Heart right ventricle (tissue), 16 donors: ENCODE measurements around the gene ATL1. TPM values are rescaled to one million over a fixed set of nuclear protein-coding genes. Genes with fewer than 3 reads are reported as not detected.

Source experiments
- ATAC-seq, 8 donors: fragments of 200-7000 bp; cut with Tn5 transposase; one replicate each; pipeline ENCODE4 v1.9.1; 2020; ENCODE audit warnings: mild to moderate bottlenecking in 8 of 8, moderate library complexity in 8 of 8, moderate number of reproducible peaks in 1 of 8
- DNase-seq, 2 donors: peaks; one replicate each; pipeline ENCODE4 v3.0.0-alpha.2; 2020
- H3K27ac ChIP-seq, 10 donors: fragments of 200-600 bp; sonication (generic) in 2 of 10; one replicate each; pipeline versions ENCODE4 v1.5.0 to v1.8.0; 2020 to 2022; ENCODE audit warnings: mild to moderate bottlenecking in 3 of 10
- H3K27me3 ChIP-seq, 7 donors: fragments of 200-600 bp; one replicate each; pipeline ENCODE4 v1.8.0; 2021 to 2022; ENCODE audit warnings: mild to moderate bottlenecking in 2 of 7
- H3K36me3 ChIP-seq, 9 donors: fragments of 200-600 bp; sonication (generic) in 1 of 9; one replicate each; pipeline versions ENCODE4 v1.5.0 to v1.8.0; 2020 to 2022; ENCODE audit warnings: mild to moderate bottlenecking in 2 of 9
- H3K4me1 ChIP-seq, 9 donors: fragments of 200-600 bp; sonication (generic) in 1 of 9; one replicate each; pipeline versions ENCODE4 v1.5.0 to v1.8.0; 2020 to 2022; ENCODE audit warnings: mild to moderate bottlenecking in 4 of 9
- H3K4me3 ChIP-seq, 10 donors: fragments of 200-600 bp; sonication (generic) in 2 of 10; one replicate each; pipeline versions ENCODE4 v1.5.0 to v1.8.0; 2020 to 2022; ENCODE audit warnings: mild to moderate bottlenecking in 7 of 10, moderate library complexity in 2 of 10
- H3K9me3 ChIP-seq, 11 donors: fragments of 200-600 bp in 10 of 11; sonication (generic) in 2 of 11; one replicate each; pipeline versions ENCODE4 v1.5.0 to v1.8.0; 2013 to 2022; ENCODE audit warnings: mild to moderate bottlenecking in 2 of 11, control low read depth in 1 of 11, moderate library complexity in 1 of 11
- CTCF ChIP-seq, 9 donors: fragments of 200-600 bp; sonication (generic) in 2 of 9; IDR thresholded peaks; one replicate each; pipeline versions ENCODE4 v1.5.0 to v1.8.0; 2021 to 2022; ENCODE audit warnings: antibody characterized with exemption in 9 of 9, mild to moderate bottlenecking in 5 of 9, moderate library complexity in 1 of 9
- WGBS, 2 donors: extraction: QIAGEN DNeasy Blood & Tissue Kit; methylation state at CpG; one replicate each; pipeline ENCODE4 v1.1.7; 2013; ENCODE audit warnings: inconsistent platforms in 1 of 2; 5-methylcytosine and 5-hydroxymethylcytosine counted together
- intact Hi-C, 10 donors: fragments of 100-400 bp; cut with DNase I; formaldehyde crosslinking; loops; one replicate each; pipeline versions ENCODE4 v1.11.1 to v1.14.2; 2022
- polyA plus RNA-seq, 2 donors: library from polyadenylated mRNA; stranded (reverse); fragments of 200-250 nt; gene quantifications; one replicate each; pipeline ENCODE4 v1.2.3, GENCODE V29; 2013
- total RNA-seq, 10 donors: library from RNA; stranded (reverse); fragmentation: NEBNext Ultra II Directional in 3 of 10; extraction: Animal tissue kit (Norgen Biotek cat#: 25700) in 3 of 10; gene quantifications; one replicate each; pipeline versions ENCODE4 v1.2.1 to v1.2.4, GENCODE V29; 2021 to 2023
- donor health status: Arrhythmogenic right ventricular cardiomyopathy.
- donor health status: ischemic (EF 13 %, LVEDD 7.1; RV severe dilation, severe dysfunction).
- donor health status: healthy with polysubstance abuse.
- donor health status: DM: no; HTN: yes; CAD: no.
- donor health status: DM: no; HTN: no; CAD: no.
- donor health status: ischemic (EF 25% LVEDD 6.9; RV normal size, moderate dysfunction).
- donor health status: ischemic (EF 25% LVEDD 5.7; RV mildly dilated, moderate dysfunction).
- donor health status: healthy.
- donor health status: DM: yes; HTN: yes; CAD: no.
- donor health status: Ischemic cardiomyopathy.
- donor health status: ischemic (EF 35%, LVEDD 5.7; RV mildly dilated, moderate dysfunction).
- donor health status: nonischemic (EF 11% LVEDD 7.7; RV severe dilation, severe dysfunction).
- donor health status: DM: yes; HTN: yes; CAD: no.
- donor health status: PGD.
- donor health status: ischemic (EF 29% LVEDD 5.4; RV normal size, mild dysfunction).
- donor health status: nonischemic (EF 23%, LVEDD 6.1; RV moderate dilation, normal function).

The ATL1 gene
- total and polyA plus RNA-seq, 12 donors: 0.42 to 2.0 (median 0.86) TPM

- Histone ChIP-seq H3K4me3 (no peak overlapping the region), H3K4me1 (peaks cover 0 to 15% (median 9%) of the 10 kb centered on the region in 9 donors), H3K36me3 (no peaks in the 10 kb centered on the region), H3K27ac (no peak overlapping the region), H3K27me3 (peaks cover 0 to 24% (median 5%) of the 10 kb centered on the region in 7 donors), H3K9me3 (peaks cover 0 to 8% (median 0%) of the 10 kb centered on the region in 11 donors)
- 75 to 76% methylated on average over 1 of the region's 1 CpG for WGBS, 2 donors
- no peak for ATAC-seq
- intact Hi-C loops: no loop called here
- DNase-seq: no peak
- no peak for TF ChIP-seq CTCF (IDR thresholded peaks at IDR 0.05)
Measured at GRCh38 chr14:50562841-50563240, 2.9 kb downstream of the ATL1 start.

- H3K4me1 ChIP-seq: no peaks in the 10 kb centered on the region
- TF ChIP-seq CTCF (IDR thresholded peaks at IDR 0.05): no peak
- H3K9me3 ChIP-seq: peaks cover 0 to 59% (median 35%) of the 10 kb centered on the region in 11 donors
- intact Hi-C loops: no loop called here
- no peak overlapping the region for H3K27ac ChIP-seq
- DNase-seq: no peak
- ATAC-seq: no peak
- no peaks in the 10 kb centered on the region for H3K27me3 ChIP-seq
- no peaks in the 10 kb centered on the region for H3K36me3 ChIP-seq
- no peak overlapping the region for H3K4me3 ChIP-seq
Measured at GRCh38 chr14:50569714-50570274, 9.8 kb downstream of the ATL1 start.

- DNase-seq: no peak
- Histone ChIP-seq H3K27ac (no peak overlapping the region), H3K4me1 (no peaks in the 10 kb centered on the region), H3K9me3 (peaks cover 0 to 42% (median 35%) of the 10 kb centered on the region in 11 donors), H3K4me3 (no peak overlapping the region), H3K27me3 (no peaks in the 10 kb centered on the region), H3K36me3 (no peaks in the 10 kb centered on the region)
- intact Hi-C loops: no loop called here
- TF ChIP-seq CTCF (IDR thresholded peaks at IDR 0.05): no peak
- no peak for ATAC-seq
- WGBS, 2 donors: 65 to 73% methylated on average over 2 of the region's 2 CpGs
Measured at GRCh38 chr14:50573862-50574261, 13.9 kb downstream of the ATL1 start.

- Histone ChIP-seq H3K27me3 (no peaks in the 10 kb centered on the region), H3K4me1 (no peaks in the 10 kb centered on the region), H3K27ac (no peak overlapping the region), H3K9me3 (peaks cover 0 to 23% (median 16%) of the 10 kb centered on the region in 11 donors), H3K4me3 (no peak overlapping the region), H3K36me3 (no peaks in the 10 kb centered on the region)
- DNase-seq (no peak), ATAC-seq (no peak)
- intact Hi-C loops: no loop called here
- no peak for TF ChIP-seq CTCF (IDR thresholded peaks at IDR 0.05)
Measured at GRCh38 chr14:50575769-50576168, 15.8 kb downstream of the ATL1 start.
